Activated CD4-positive, alpha-beta T cell treated with anti-CD3 and anti-CD28 coated beads, Interleukin-2, Interleukin-6, amounts not matched to agents 100 ng/mL and 50 ng/mL, durations not matched to agents 16 hours and 8 hours (primary cell): Measurements from ENCODE around the gene EIF2D.

ENCODE experiments used
- DNase-seq: peaks from one replicate; pipeline ENCODE4 v3.0.0-alpha.2; 2020

The EIF2D gene

GRCh38 chr1:206568779-206569352 lies 43.4 kb downstream of the EIF2D start:
- no peak for DNase-seq

GRCh38 chr1:206568256-206568655 lies 44.0 kb downstream of the EIF2D start:
- DNase-seq, result no peak

GRCh38 chr1:206566999-206567398 lies 45.3 kb downstream of the EIF2D start:
- DNase-seq, result no peak

- no peak for DNase-seq
These were observed 46.3 kb downstream of the EIF2D start for GRCh38 chr1:206565995-206566394.

- no peak for DNase-seq
These were observed 48.7 kb downstream of the EIF2D start for GRCh38 chr1:206563367-206564207.

DNA sequence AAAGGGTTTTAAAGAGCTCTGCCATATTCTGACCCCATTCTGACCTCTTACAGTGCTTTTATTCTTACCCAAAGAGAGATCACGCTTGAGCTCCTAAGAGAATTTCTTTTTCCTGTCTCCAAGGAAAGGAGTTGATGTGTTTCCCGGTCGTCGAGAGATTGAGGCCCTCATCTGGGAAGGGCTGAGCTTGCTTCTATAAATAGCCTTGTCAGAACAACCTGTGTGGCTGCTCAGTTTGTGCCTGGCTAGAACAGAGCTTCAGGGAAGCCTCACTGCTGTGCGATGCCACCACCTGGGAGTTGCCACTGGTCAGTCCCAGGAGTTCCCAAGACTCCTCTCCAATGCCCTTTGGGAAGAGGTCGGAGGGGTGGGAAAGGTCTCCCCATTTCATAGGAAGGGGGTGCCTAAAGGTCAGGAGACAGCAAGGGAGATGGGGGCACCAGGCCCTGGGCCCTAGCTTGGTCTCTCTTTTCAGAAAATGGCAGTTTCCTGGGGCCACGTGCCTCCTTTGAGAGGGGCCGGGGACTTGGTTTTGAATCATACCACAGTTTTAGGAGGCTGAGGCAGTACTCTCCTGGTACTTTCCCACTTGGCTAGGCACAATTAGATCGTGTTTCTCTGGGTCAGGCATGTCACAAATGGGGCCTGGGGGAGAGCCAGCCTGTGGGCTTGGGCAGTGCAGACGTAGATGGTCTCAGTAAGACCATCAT lies 52.1 kb downstream of the EIF2D start:
- no peak for DNase-seq

GRCh38 chr1:206559672-206559995 lies 52.6 kb downstream of the EIF2D start:
- DNase-seq, result no peak

GRCh38 chr1:206558794-206559671 lies 53.2 kb downstream of the EIF2D start:
- no peak for DNase-seq

DNA sequence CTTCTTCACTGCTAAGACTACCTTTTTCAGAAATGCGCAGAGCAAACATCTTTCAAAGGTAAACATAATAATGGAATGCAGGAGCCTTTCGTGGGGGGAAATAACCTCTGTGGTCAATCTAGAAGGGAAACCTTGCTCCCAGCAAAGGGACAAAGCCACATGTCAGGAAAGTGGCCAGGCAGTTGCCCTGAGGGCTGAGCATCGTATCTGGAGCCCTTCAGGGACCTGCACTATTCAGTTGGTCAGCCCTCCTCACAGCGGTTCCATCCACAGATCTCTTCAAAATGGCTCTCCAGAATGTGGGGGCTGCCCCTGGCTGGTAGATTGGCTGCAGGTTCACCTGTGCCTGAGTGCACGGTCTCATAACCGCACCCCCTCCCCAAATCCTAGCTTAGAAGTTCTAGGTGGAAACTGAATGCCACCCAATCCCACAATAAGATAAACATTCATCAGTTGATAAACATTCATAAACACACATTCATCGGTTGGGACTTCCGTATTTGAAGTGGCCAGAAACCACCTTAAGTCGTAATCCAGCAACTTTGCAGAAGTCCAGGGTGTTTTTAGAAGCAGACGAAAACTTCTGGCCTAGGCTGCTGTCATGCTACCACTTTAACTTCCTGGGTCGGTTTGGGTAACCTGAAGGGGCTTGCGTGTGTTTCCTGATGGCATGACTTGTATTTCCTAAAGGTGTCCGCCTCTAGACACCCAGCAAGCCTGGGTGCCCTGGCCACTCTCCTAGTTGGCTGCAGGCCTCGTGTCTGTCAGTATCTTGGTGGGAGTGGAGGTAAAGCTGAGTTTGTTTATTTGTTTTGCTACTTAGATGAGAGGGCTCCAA lies 54.4 kb downstream of the EIF2D start:
- DNase-seq, result peak; percentile 62

- DNase-seq, result peak; percentile 95
These were observed 55.3 kb downstream of the EIF2D start for GRCh38 chr1:206556750-206557635.

DNA sequence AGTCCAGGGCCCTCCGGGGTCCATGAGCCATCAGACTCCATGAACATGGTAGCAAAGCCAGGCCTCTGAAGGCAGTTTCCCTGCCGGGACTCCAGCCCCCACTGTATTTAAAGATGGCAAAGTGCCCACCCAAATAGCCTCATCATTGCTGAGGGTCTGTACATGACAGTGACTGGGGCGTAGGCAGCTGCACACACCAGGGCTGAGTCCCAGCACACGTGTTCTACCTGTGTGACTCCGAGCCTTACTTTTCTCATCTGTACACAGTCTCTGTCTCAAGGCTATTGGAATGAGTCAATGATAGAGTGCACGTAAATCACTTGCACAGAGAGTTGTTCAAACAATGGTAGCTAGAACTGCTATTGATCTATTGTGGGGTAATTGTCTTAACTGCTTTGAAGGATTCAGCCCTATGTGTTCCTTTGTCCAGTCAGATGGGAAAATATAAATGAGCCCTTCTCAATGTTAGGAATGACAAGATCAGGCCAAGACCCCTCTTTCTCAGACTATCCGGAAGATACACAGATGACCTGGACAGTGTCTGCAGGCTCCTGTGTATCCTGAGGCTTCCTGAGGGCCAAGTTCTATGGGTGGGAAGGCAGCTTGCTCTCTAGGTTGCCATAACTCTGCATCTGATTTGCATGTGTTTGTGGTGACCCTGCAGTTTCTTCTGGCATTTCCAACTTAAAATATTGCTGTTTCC lies 56.1 kb downstream of the EIF2D start:
- DNase-seq, result peak; percentile 75

DNA sequence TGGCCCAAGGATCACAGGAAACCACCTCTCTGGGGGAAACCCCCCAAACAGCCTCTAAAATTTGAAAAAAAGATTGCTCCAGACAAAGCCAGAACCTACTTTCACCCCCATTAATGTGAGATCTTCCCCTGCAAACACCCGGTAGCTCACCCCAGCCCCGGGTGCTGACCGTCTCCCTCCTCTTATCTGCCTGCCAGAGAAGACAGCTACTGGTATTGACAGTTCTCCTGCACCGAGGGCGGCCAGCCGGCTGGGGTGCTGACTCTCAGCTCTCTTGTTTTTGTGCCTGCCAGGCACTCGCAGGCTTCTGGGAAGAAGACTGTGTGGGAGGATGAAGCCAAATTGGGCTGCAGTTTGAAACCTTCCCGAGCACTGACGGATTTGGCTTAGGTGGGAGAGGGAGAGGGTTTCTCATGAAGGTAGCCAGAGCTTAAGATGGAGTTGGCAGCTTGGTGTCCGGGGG lies 56.8 kb downstream of the EIF2D start:
- peak; percentile 55 for DNase-seq

GRCh38 chr1:206554701-206555472 lies 57.4 kb downstream of the EIF2D start:
- DNase-seq, result no peak

- DNase-seq, result no peak
These were observed 58.1 kb downstream of the EIF2D start for GRCh38 chr1:206554211-206554610.

- DNase-seq, result peak; percentile 82
These were observed 60.3 kb downstream of the EIF2D start for GRCh38 chr1:206551986-206552326.

DNA sequence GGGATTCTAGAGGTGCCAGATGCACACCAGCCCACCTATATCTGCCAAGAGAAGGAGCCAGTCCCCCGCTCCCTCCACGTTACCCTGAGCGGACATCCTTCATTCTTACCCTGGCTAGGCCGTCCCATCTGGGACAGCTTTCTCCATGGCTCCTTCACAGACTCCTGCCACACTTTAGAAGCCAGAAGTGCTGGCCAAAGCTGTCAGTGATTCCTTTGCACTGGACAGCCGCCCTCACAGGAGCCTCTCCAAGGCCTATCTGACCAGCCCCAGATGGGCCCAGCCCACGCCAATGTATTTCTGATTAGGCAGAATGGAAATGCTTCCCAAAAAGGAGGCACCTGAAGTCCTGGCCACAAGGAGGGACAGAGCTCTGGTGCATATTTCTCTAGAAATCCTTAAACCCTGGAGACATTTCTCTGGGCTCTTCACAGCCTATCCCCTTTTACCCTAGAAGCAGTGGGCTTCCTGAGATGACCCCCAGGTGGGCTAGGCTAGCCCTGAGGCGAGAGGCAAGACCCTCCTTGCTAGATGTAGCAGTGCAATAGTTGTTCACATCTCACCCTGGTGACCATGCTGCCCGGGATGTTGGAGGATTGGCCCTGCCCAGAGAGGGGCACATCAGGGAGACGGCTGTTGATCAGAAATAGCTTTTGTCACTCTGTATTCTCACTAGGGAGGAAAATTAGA lies 60.8 kb downstream of the EIF2D start:
- DNase-seq, result no peak

DNA sequence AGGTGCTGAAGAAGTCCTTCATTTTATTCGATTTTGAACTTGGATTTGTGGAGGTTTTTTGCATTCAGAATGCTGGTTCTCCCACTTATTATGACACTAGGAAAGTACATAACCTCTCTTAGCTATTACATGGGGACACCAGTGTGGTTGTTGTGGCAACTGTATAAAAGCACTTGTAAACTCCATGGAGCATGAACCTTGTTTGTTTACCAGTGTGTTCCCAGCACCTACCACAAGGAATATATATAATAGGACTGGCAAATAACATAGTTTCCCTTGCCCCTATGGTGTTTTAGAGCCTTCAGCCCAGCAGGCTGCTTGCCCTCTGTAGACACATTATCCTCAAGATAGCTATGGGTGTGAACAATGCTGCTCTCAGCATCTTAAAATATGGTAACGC lies 61.8 kb downstream of the EIF2D start:
- no peak for DNase-seq

DNA sequence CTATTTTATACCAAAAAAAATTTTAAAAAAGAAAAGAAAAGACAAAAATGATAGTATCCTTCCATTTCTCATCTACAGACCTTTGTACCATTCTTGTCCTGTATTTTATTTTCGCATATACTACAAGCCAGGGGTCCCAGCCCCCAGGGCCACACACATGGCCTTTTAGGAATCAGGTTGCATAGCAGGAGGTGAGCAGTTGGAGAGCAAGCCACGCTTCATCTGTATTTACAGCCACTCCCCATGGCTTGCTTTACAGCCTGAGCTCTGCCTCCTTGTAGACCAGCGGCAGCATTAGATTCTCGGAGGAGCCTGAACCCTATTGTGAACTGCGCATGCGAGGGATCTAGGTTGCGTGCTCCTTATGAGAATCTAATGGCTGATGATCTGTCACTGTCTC lies 65.2 kb downstream of the EIF2D start:
- DNase-seq, result no peak

DNA sequence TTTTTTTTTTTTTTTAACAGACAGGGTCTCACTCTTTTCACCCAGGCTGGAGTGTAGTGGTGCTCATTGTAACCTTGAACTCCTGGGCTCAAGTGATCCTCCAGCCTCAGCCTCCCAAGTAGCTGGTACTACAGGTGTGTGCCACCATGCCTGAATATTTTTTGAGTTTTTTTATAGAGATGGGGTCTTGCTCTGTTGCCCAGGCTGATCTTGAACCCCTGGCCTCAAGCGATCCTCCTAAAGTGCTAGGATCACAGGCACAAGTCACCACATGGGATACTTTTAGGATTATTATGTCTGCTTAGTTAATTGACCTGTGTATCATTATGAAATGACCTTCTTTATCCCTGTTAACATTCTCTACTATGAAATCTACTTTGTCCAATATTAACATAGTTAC lies 66.9 kb downstream of the EIF2D start:
- DNase-seq, result no peak
